HepG2 (cell line): ENCODE results near the gene ZBTB46.

ENCODE experiments used
- BRF2 ChIP-seq: sonication (generic); formaldehyde crosslinking; IDR thresholded peaks from 2 replicates; pipeline ENCODE4 v1.8.1; 2022; ENCODE audit warnings: mild to moderate bottlenecking, missing genetic modification reagents
- EZH2 ChIP-seq: conservative IDR thresholded peaks from 2 replicates; pipeline ENCODE4 v1.6.1; 2012; ENCODE audit warnings: mild to moderate bottlenecking, low read depth, low read length, moderate library complexity
- RNF2 ChIP-seq: fragments of 450-650 bp; conservative IDR thresholded peaks from 2 replicates; pipeline ENCODE4 v1.6.1; 2016; ENCODE audit warnings: low read depth
- SP1 ChIP-seq, 2 experiments: fragments of 450-650 bp in 1 of 2; sonication (generic) in 1 of 2; formaldehyde crosslinking in 1 of 2; IDR thresholded peaks; 2 replicates each; pipeline versions ENCODE4 v1.4.0 to v1.6.1; 2016 to 2020; ENCODE audit warnings: missing genetic modification reagents in 1 of 2
- TBX2 ChIP-seq: sonication (generic); formaldehyde crosslinking; IDR thresholded peaks from 2 replicates; pipeline ENCODE4 v1.5.0; 2020; ENCODE audit warnings: missing genetic modification reagents, mild to moderate bottlenecking, borderline replicate concordance
- TRIM24 ChIP-seq: sonication (generic); formaldehyde crosslinking; IDR thresholded peaks from 2 replicates; pipeline ENCODE4 v1.8.0; 2022; ENCODE audit warnings: mild to moderate bottlenecking, missing genetic modification reagents
- ZNF207 ChIP-seq: fragments of 450-650 bp; IDR thresholded peaks from 2 replicates; pipeline ENCODE4 v1.6.1; 2016; ENCODE audit warnings: antibody characterized with exemption, borderline replicate concordance
- ZNF430 ChIP-seq: sonication (generic); formaldehyde crosslinking; IDR thresholded peaks from 2 replicates; pipeline ENCODE4 v1.9.0; 2021; ENCODE audit warnings: mild to moderate bottlenecking, missing genetic modification reagents
- ZNF512B ChIP-seq: sonication (generic); formaldehyde crosslinking; IDR thresholded peaks from 2 replicates; pipeline ENCODE4 v1.5.1; 2020; ENCODE audit warnings: missing genetic modification reagents, mild to moderate bottlenecking, borderline replicate concordance
- ZNF558 ChIP-seq: sonication (generic); formaldehyde crosslinking; IDR thresholded peaks from 2 replicates; pipeline ENCODE4 v1.9.0; 2022; ENCODE audit warnings: mild to moderate bottlenecking, missing genetic modification reagents, borderline replicate concordance
- TF ChIP-seq, protein P1 (sequence below): sonication (generic); formaldehyde crosslinking; IDR thresholded peaks from 2 replicates; pipeline ENCODE4 v1.5.0; 2020; ENCODE audit warnings: mild to moderate bottlenecking, missing genetic modification reagents, moderate library complexity

DNA sequence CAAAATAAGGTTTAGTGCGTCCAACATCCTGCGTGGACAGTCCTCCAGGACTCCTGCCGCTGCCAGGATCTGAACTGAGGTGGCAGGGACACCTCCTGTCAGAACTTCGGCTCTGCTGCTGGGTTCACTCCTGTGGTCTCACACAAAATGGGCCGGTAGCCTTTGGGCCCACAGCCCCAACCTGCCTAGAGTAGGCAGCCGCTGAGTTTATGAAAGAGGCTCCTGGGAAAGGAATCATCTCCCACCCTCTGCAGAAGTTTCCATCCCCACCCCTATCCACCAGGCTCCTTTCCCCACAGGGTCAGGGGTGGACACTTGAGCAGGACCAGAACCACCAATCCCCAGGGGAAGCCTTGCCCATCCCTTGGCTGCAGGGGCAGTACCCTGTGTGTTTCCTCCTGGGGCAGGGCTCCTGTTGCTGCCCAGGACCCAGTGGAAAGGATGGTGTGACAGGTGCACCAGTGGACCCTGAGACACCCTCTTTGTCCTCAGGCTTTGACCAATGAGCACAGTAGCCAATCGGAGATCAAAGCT, 28.2 kb upstream of the ZBTB46 start:
- TF ChIP-seq, protein P1, sequence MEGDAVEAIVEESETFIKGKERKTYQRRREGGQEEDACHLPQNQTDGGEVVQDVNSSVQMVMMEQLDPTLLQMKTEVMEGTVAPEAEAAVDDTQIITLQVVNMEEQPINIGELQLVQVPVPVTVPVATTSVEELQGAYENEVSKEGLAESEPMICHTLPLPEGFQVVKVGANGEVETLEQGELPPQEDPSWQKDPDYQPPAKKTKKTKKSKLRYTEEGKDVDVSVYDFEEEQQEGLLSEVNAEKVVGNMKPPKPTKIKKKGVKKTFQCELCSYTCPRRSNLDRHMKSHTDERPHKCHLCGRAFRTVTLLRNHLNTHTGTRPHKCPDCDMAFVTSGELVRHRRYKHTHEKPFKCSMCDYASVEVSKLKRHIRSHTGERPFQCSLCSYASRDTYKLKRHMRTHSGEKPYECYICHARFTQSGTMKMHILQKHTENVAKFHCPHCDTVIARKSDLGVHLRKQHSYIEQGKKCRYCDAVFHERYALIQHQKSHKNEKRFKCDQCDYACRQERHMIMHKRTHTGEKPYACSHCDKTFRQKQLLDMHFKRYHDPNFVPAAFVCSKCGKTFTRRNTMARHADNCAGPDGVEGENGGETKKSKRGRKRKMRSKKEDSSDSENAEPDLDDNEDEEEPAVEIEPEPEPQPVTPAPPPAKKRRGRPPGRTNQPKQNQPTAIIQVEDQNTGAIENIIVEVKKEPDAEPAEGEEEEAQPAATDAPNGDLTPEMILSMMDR (CRISPR knock-in tag) = no peak
- TF ChIP-seq SP1 (IDR thresholded peaks at IDR 0.05) (no peak), SP1 (CRISPR knock-in tag; IDR thresholded peaks at IDR 0.05) (no peak), ZNF430 (CRISPR knock-in tag) (no peak), ZNF558 (no peak; the same call in 1 of the 2 replicates), TRIM24 (CRISPR knock-in tag) (no peak), EZH2 (no peak), TBX2 (CRISPR knock-in tag) (no peak), RNF2 (no peak), ZNF512B (CRISPR knock-in tag) (no peak), ZNF207 (no peak), BRF2 (no peak)
